PFSK-1 (cell line): ENCODE data around the gene PHACTR3.
A peak's percentile ranks its signal among the peaks of the same experiment; 100 is the strongest.

Experiments
- FOXP2 ChIP-seq: optimal IDR thresholded peaks from 2 replicates; pipeline ENCODE3; 2011; ENCODE audit warnings: borderline replicate concordance, control low read depth, inconsistent platforms; ENCODE audit not compliant: insufficient read depth; ENCODE audit errors: extremely low read length, extremely low read depth
- POLR2AphosphoS5 ChIP-seq: IDR thresholded peaks from 2 replicates; pipeline ENCODE4 v1.6.1; 2012; ENCODE audit warnings: low read depth, mild to moderate bottlenecking, control low read depth, low read length, moderate library complexity
- SIN3A ChIP-seq: IDR thresholded peaks from 2 replicates; pipeline ENCODE4 v1.6.1; 2012; ENCODE audit warnings: mild to moderate bottlenecking, low read length, moderate library complexity, borderline replicate concordance; ENCODE audit not compliant: insufficient read depth
- TAF1 ChIP-seq: IDR thresholded peaks from 2 replicates; pipeline ENCODE4 v1.6.1; 2012; ENCODE audit warnings: low read length, control low read depth, borderline replicate concordance; ENCODE audit not compliant: insufficient read depth
- TF ChIP-seq, protein P1 (sequence below), 2 experiments: IDR thresholded peaks; 2 replicates each; pipeline versions ENCODE4 v1.6.1 to v1.8.0; 2011 to 2012; ENCODE audit warnings: low read depth in 2 of 2, low read length in 2 of 2, control low read depth in 1 of 2, inconsistent platforms in 1 of 2, mild to moderate bottlenecking in 1 of 2, moderate library complexity in 1 of 2; ENCODE audit not compliant: insufficient read depth in 1 of 2

The PHACTR3 gene

DNA sequence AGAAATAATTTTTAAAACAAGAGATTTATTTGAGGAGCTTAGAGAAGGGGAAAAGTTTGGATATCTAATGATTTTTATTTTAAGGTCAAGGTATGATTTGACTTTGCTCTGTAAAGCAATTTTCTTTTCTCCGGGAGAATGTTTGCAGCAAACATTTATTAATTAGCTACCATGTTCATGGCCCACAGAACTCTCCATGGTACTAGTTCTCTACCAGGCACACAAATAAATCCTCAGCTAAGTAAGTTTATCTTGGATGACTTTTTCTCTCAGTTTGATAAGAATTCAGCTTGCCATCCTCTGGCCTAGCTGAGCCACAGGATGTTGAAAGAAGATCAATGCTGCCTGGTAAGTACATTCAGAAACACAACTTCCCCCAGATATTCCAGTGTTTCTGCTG, 94.3 kb downstream of the PHACTR3 start:
- TF ChIP-seq, protein P1, sequence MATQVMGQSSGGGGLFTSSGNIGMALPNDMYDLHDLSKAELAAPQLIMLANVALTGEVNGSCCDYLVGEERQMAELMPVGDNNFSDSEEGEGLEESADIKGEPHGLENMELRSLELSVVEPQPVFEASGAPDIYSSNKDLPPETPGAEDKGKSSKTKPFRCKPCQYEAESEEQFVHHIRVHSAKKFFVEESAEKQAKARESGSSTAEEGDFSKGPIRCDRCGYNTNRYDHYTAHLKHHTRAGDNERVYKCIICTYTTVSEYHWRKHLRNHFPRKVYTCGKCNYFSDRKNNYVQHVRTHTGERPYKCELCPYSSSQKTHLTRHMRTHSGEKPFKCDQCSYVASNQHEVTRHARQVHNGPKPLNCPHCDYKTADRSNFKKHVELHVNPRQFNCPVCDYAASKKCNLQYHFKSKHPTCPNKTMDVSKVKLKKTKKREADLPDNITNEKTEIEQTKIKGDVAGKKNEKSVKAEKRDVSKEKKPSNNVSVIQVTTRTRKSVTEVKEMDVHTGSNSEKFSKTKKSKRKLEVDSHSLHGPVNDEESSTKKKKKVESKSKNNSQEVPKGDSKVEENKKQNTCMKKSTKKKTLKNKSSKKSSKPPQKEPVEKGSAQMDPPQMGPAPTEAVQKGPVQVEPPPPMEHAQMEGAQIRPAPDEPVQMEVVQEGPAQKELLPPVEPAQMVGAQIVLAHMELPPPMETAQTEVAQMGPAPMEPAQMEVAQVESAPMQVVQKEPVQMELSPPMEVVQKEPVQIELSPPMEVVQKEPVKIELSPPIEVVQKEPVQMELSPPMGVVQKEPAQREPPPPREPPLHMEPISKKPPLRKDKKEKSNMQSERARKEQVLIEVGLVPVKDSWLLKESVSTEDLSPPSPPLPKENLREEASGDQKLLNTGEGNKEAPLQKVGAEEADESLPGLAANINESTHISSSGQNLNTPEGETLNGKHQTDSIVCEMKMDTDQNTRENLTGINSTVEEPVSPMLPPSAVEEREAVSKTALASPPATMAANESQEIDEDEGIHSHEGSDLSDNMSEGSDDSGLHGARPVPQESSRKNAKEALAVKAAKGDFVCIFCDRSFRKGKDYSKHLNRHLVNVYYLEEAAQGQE (IDR thresholded peaks at IDR 0.05; ENCODE audit: insufficient read depth in 1 of 2, low read depth in 2 of 2, low read length in 2 of 2): peak in 1 of 2 experiments; percentile 81; a peak in 2 of 4 replicates
- TF ChIP-seq FOXP2: no peak

DNA sequence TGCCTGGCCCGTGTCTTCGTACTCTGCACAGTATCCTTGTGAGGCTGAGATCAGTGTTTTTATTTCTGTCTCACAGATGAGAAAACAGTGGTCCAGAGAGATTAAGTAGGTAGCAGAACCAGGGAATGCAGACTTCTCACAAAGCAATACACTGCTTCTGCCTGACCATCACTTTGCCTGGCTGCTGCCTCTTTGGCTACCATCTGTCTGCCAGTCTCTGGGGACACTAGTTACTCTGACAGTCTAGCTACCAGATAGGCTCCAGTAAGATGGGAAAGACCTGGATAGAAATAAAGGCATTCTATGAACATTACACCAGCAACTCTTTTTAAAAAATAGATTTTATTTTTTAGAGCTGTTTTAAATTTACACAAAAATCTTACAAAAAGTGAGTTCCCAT, 96.9 kb downstream of the PHACTR3 start:
- TF ChIP-seq, protein P1 (IDR thresholded peaks at IDR 0.05; ENCODE audit: insufficient read depth in 1 of 2, low read depth in 2 of 2, low read length in 2 of 2): no peak
- no peak for TF ChIP-seq TAF1
- no peak for TF ChIP-seq FOXP2
- no peak for TF ChIP-seq POLR2AphosphoS5
- no peak for TF ChIP-seq SIN3A

DNA sequence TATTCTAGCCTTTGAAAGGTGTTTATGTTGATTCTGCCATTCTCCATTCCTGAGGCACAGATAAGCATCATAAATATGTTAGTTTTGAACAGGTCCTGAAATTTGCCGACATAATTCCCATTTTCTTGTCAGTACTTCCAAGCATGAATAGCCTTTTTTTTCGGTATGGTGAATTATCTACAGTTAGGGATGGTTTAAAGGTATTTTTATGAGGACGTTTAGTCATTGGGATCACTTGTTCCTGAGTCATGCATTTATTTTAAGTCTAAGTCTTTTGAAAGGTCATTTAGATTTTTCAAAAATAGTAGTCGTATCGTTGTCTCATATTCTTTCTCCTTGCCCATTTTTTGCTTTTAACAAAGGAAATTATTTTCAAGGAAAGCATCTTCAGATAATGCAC, 98.7 kb downstream of the PHACTR3 start:
- no peak for TF ChIP-seq SIN3A

DNA sequence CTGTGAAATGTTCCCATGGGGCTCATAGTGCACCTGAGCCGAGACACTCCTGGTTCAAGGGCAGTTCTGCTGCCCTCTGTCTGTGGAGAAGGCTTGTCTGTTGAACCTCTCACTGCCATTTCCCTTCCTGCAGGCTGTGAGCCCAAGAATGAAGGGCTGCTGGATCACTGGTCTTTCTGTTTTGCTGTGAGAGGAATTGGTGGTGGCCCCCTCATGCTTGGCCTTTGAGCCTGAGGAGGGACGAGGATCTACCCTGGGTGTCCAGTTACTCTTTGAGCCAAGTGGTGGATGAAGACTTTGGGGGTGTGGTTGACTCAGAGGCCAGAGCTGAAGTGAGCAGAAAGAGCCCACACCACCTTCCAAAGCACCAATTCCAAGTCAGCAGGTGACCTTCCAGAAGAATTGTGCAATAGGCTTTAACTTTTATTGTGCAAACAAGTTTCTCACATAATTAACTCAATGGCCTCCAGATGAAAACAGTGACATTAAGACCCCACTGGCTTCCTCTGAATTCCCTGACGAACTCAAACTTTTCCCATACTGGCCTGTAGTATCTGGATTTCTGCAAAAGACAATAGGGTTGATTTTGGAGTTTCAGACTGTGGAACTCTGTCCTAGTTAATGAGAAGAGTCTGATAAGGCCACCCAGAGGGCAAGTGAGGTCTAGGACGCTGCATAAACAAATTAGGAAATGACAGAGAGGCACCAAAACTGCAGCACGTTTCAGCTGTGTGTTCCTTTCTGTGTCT, 101.5 kb downstream of the PHACTR3 start:
- no peak for TF ChIP-seq TAF1
- no peak for TF ChIP-seq FOXP2
- TF ChIP-seq POLR2AphosphoS5: no peak
- TF ChIP-seq, protein P1 (IDR thresholded peaks at IDR 0.05; ENCODE audit: insufficient read depth in 1 of 2, low read depth in 2 of 2, low read length in 2 of 2): no peak

DNA sequence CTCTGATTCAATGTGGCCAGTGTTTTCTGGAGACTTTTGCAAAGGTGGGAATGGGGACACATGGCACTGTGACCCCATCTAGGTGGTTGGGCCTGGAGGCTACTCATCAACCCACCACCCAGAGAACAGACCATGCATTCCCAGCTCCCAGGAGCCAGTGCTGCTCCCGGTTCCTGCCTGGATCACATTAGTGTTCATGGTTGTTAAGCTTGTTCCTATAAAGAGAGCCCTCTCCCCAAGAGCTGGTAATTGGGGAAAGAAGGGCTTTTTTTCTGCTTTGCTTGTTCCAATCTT, 102.0 kb downstream of the PHACTR3 start:
- no peak for TF ChIP-seq TAF1
- TF ChIP-seq POLR2AphosphoS5: no peak
- no peak for TF ChIP-seq SIN3A
- TF ChIP-seq, protein P1 (IDR thresholded peaks at IDR 0.05; ENCODE audit: insufficient read depth in 1 of 2, low read depth in 2 of 2, low read length in 2 of 2): no peak
- no peak for TF ChIP-seq FOXP2
